GM18517 (cell line): ENCODE results near the gene HPCA.

Experiments used
- ATAC-seq: cut with Tn5 transposase; IDR thresholded peaks from one replicate; pipeline ENCODE4 v1.9.1; 2021; ENCODE audit warnings: mild to moderate bottlenecking, moderate library complexity; ENCODE audit not compliant: unreplicated experiment

HPCA gene

GRCh38 chr1:32888677-32889420, 2.6 kb downstream of the HPCA start:
- ATAC-seq: no peak

- ATAC-seq: no peak
These were observed 3.5 kb downstream of the HPCA start for GRCh38 chr1:32889731-32890278.

- no peak for ATAC-seq
These were observed 4.4 kb downstream of the HPCA start for GRCh38 chr1:32890516-32891240.

- no peak for ATAC-seq
These were observed 4.9 kb downstream of the HPCA start for GRCh38 chr1:32891241-32891570.

GRCh38 chr1:32891630-32892029, 5.3 kb downstream of the HPCA start:
- no peak for ATAC-seq

- ATAC-seq: no peak
These were observed 6.3 kb downstream of the HPCA start for GRCh38 chr1:32892368-32893197.

GRCh38 chr1:32893198-32894018, 7.1 kb downstream of the HPCA start:
- no peak for ATAC-seq

- ATAC-seq: no peak
These were observed 7.8 kb downstream of the HPCA start for GRCh38 chr1:32894019-32894600.

GRCh38 chr1:32894681-32895080, 8.4 kb downstream of the HPCA start:
- ATAC-seq: no peak

- ATAC-seq: no peak
These were observed 9.3 kb downstream of the HPCA start for GRCh38 chr1:32895325-32896215.

GRCh38 chr1:32896451-32896850, 10.2 kb downstream of the HPCA start:
- no peak for ATAC-seq

GRCh38 chr1:32897082-32898049, 11.1 kb downstream of the HPCA start:
- no peak for ATAC-seq

- no peak for ATAC-seq
These were observed 11.8 kb downstream of the HPCA start for GRCh38 chr1:32898056-32898455.

GRCh38 chr1:32898958-32899357, 12.7 kb downstream of the HPCA start:
- no peak for ATAC-seq

GRCh38 chr1:32899586-32900296, 13.4 kb downstream of the HPCA start:
- no peak for ATAC-seq

- ATAC-seq: no peak
These were observed 14.2 kb downstream of the HPCA start for GRCh38 chr1:32900371-32900955.
